HG03469 (cell line): ENCODE results near the gene DCAF11.
"Not testable (repeated sequence)": the region's sequence is repeated elsewhere in the genome, so short reads cannot be mapped to it uniquely, and the experiment has no call there.

Source experiments
- ATAC-seq: cut with Tn5 transposase; IDR thresholded peaks from one replicate; pipeline ENCODE4 v1.9.1; 2021; ENCODE audit warnings: mild to moderate bottlenecking, moderate library complexity, moderate number of reproducible peaks; ENCODE audit not compliant: unreplicated experiment

DCAF11 gene

GRCh38 chr14:24095271-24096068 lies 19.1 kb upstream of the DCAF11 start:
- peak; percentile 49 for ATAC-seq

GRCh38 chr14:24096545-24097181 lies 17.9 kb upstream of the DCAF11 start:
- ATAC-seq, result no peak

- ATAC-seq, result no peak
These were observed 16.2 kb upstream of the DCAF11 start for GRCh38 chr14:24098229-24098926.

- ATAC-seq, result no peak
These were observed 15.4 kb upstream of the DCAF11 start for GRCh38 chr14:24098927-24099813.

- ATAC-seq, result no peak
These were observed 14.2 kb upstream of the DCAF11 start for GRCh38 chr14:24100197-24100981.

- ATAC-seq, result no peak
These were observed 13.5 kb upstream of the DCAF11 start for GRCh38 chr14:24100982-24101494.

- ATAC-seq, result no peak
These were observed 12.1 kb upstream of the DCAF11 start for GRCh38 chr14:24102357-24103048.

- ATAC-seq, result no peak
These were observed 11.1 kb upstream of the DCAF11 start for GRCh38 chr14:24103451-24103850.

GRCh38 chr14:24105609-24106239 lies 8.9 kb upstream of the DCAF11 start:
- ATAC-seq, result not testable (repeated sequence)

GRCh38 chr14:24106672-24107271 lies 7.8 kb upstream of the DCAF11 start:
- no peak for ATAC-seq

- no peak for ATAC-seq
These were observed 6.2 kb upstream of the DCAF11 start for GRCh38 chr14:24108336-24108874.

GRCh38 chr14:24110060-24110459 lies 4.5 kb upstream of the DCAF11 start:
- ATAC-seq, result no peak

- ATAC-seq, result no peak
These were observed 4.1 kb upstream of the DCAF11 start for GRCh38 chr14:24110523-24110922.

- no peak for ATAC-seq
These were observed 1.2 kb upstream of the DCAF11 start for GRCh38 chr14:24113379-24113800.

- ATAC-seq, result peak; percentile 10
These were observed 611 bp upstream of the DCAF11 start for GRCh38 chr14:24113801-24114531.

GRCh38 chr14:24115422-24116127 lies 998 bp downstream of the DCAF11 start:
- no peak for ATAC-seq
